Keratinocyte (primary cell): Measurements from ENCODE around the gene NUP160.
"Not testable (repeated sequence)": the region's sequence is repeated elsewhere in the genome, so short reads cannot be mapped to it uniquely, and the experiment has no call there.

Experiments
- CTCF ChIP-seq, 3 experiments: IDR thresholded peaks in 1 of 3; conservative IDR thresholded peaks in 1 of 3; optimal IDR thresholded peaks in 1 of 3; 2 replicates in 2 of 3; 3 replicates in 1 of 3; pipeline versions ENCODE3 to v1.5.1; 2011; ENCODE audit warnings: low read length in 3 of 3, mild to moderate bottlenecking in 3 of 3, moderate library complexity in 2 of 3, control low read depth in 1 of 3, inconsistent platforms in 1 of 3; ENCODE audit not compliant: insufficient read depth in 2 of 3; ENCODE audit errors: extremely low read depth in 1 of 3
- EZH2 ChIP-seq: IDR thresholded peaks from one replicate; pipeline ENCODE4 v1.6.1; 2012; ENCODE audit warnings: inconsistent platforms, mild to moderate bottlenecking, low read length, moderate library complexity

GRCh38 chr11:47737817-47738216, 110.3 kb downstream of the NUP160 start:
- TF ChIP-seq CTCF (optimal IDR thresholded peaks at IDR 0.05 in 1 of 3, IDR thresholded peaks at IDR 0.05 in 1 of 3, conservative IDR thresholded peaks at IDR 0.05 in 1 of 3; ENCODE audit: extremely low read depth in 1 of 3, insufficient read depth in 2 of 3, low read length in 3 of 3); EZH2: not testable (repeated sequence)
